Mammary epithelial cell (primary cell): ENCODE measurements around the gene CPOX.
"Not testable (repeated sequence)": the region's sequence is repeated elsewhere in the genome, so short reads cannot be mapped to it uniquely, and the experiment has no call there.

Experiments used
- EZH2 ChIP-seq: IDR thresholded peaks from 2 replicates; pipeline ENCODE4 v1.6.1; 2012; ENCODE audit warnings: low read length, inconsistent platforms, borderline replicate concordance
- TF ChIP-seq, protein P1 (sequence below), 2 donors: IDR thresholded peaks in 1 of 2; conservative IDR thresholded peaks in 1 of 2; 2 replicates each; pipeline ENCODE4 v1.5.1; 2011 to 2012; ENCODE audit warnings: inconsistent platforms in 2 of 2, low read length in 2 of 2, mild to moderate bottlenecking in 2 of 2, control low read depth in 1 of 2, low read depth in 1 of 2; ENCODE audit not compliant: insufficient read depth in 1 of 2; ENCODE audit errors: extremely low read depth in 1 of 2

- TF ChIP-seq, protein P1, sequence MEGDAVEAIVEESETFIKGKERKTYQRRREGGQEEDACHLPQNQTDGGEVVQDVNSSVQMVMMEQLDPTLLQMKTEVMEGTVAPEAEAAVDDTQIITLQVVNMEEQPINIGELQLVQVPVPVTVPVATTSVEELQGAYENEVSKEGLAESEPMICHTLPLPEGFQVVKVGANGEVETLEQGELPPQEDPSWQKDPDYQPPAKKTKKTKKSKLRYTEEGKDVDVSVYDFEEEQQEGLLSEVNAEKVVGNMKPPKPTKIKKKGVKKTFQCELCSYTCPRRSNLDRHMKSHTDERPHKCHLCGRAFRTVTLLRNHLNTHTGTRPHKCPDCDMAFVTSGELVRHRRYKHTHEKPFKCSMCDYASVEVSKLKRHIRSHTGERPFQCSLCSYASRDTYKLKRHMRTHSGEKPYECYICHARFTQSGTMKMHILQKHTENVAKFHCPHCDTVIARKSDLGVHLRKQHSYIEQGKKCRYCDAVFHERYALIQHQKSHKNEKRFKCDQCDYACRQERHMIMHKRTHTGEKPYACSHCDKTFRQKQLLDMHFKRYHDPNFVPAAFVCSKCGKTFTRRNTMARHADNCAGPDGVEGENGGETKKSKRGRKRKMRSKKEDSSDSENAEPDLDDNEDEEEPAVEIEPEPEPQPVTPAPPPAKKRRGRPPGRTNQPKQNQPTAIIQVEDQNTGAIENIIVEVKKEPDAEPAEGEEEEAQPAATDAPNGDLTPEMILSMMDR (conservative IDR thresholded peaks at IDR 0.05 in 1 of 2, IDR thresholded peaks at IDR 0.05 in 1 of 2; ENCODE audit: extremely low read depth in 1 of 2, insufficient read depth in 1 of 2, low read depth in 1 of 2, low read length in 2 of 2), result not testable (repeated sequence)
- not testable (repeated sequence) for TF ChIP-seq EZH2
Observed at GRCh38 chr3:98638515-98638914, 45.1 kb upstream of the CPOX start.
